ENCODE data around the gene VWC2.

Gene VWC2

GRCh38 chr7:49931627-49932026 is 158.2 kb downstream of the VWC2 start:
- DNase-seq (ENCODE audit: low spot score) = no peak
- TF ChIP-seq CTCF (IDR thresholded peaks at IDR 0.05; ENCODE audit: extremely low read depth, missing control alignments) = no peak

- no peak for DNase-seq (ENCODE audit: low spot score)
- TF ChIP-seq CTCF (IDR thresholded peaks at IDR 0.05; ENCODE audit: extremely low read depth, missing control alignments) = no peak
These were observed 164.2 kb downstream of the VWC2 start for GRCh38 chr7:49937608-49938007.
